ENCODE measurements around the gene RGPD6. TPM values are rescaled to one million over a fixed set of nuclear protein-coding genes. Genes with fewer than 3 reads are reported as not detected.
A peak's percentile ranks its signal among the peaks of the same experiment; 100 is the strongest.
"Not testable (repeated sequence)": the region's sequence is repeated elsewhere in the genome, so short reads cannot be mapped to it uniquely, and the experiment has no call there.

Gene RGPD6
- total RNA-seq, 1 experiment from 2014 or later, result 28.0 TPM

GRCh38 chr2:110605057-110605456 lies 28.0 kb upstream of the RGPD6 start:
- ATAC-seq; BruUV-seq (replicated peaks); DNase-seq; CTCF ChIA-PET; H3K27me3 ChIP-seq (ENCODE audit: low read length); H3K36me3 ChIP-seq (ENCODE audit: low read depth, low read length); H3K9ac ChIP-seq (ENCODE audit: low read length); H3K4me1 ChIP-seq (ENCODE audit: insufficient read depth, low read length); intact Hi-C loops (cut with micrococcal nuclease); POLR2A ChIA-PET (ENCODE audit: unreplicated experiment); H3K79me2 ChIP-seq (ENCODE audit: low read length); H3K9me3 ChIP-seq (ENCODE audit: low read length); H3K9me2 ChIP-seq (replicated peaks; ENCODE audit: low read length); H3K4me2 ChIP-seq (ENCODE audit: low read length); H3F3A ChIP-seq (ENCODE audit: low read length, unreplicated experiment); H3K4me3 ChIP-seq (ENCODE audit: low read length); H4K20me1 ChIP-seq (ENCODE audit: low read length); H2AFZ ChIP-seq (ENCODE audit: low read length); H3K27ac ChIP-seq (ENCODE audit: low read length): not testable (repeated sequence)

- H3K4me1 ChIP-seq (ENCODE audit: insufficient read depth, low read length); H3K4me3 ChIP-seq (ENCODE audit: low read length); H2AFZ ChIP-seq (ENCODE audit: low read length); BruUV-seq (replicated peaks); H3K4me2 ChIP-seq (ENCODE audit: low read length); DNase-seq; H3K9me2 ChIP-seq (replicated peaks; ENCODE audit: low read length); intact Hi-C loops (cut with micrococcal nuclease); H3K9me3 ChIP-seq (ENCODE audit: low read length); H3F3A ChIP-seq (ENCODE audit: low read length, unreplicated experiment); H3K79me2 ChIP-seq (ENCODE audit: low read length); CTCF ChIA-PET; H3K27ac ChIP-seq (ENCODE audit: low read length); H3K36me3 ChIP-seq (ENCODE audit: low read depth, low read length); ATAC-seq; H4K20me1 ChIP-seq (ENCODE audit: low read length); H3K27me3 ChIP-seq (ENCODE audit: low read length); H3K9ac ChIP-seq (ENCODE audit: low read length); POLR2A ChIA-PET (ENCODE audit: unreplicated experiment): not testable (repeated sequence)
Measured at GRCh38 chr2:110603917-110604591, 27.0 kb upstream of the RGPD6 start.

- intact Hi-C loops (cut with micrococcal nuclease); H2AFZ ChIP-seq (ENCODE audit: low read length); H3K36me3 ChIP-seq (ENCODE audit: low read depth, low read length); H3K4me2 ChIP-seq (ENCODE audit: low read length); CTCF ChIA-PET; H3K9ac ChIP-seq (ENCODE audit: low read length); H3K9me3 ChIP-seq (ENCODE audit: low read length); H3K4me3 ChIP-seq (ENCODE audit: low read length); POLR2A ChIA-PET (ENCODE audit: unreplicated experiment); H4K20me1 ChIP-seq (ENCODE audit: low read length); H3K9me2 ChIP-seq (replicated peaks; ENCODE audit: low read length); BruUV-seq (replicated peaks); H3K27ac ChIP-seq (ENCODE audit: low read length); H3K4me1 ChIP-seq (ENCODE audit: insufficient read depth, low read length); H3K27me3 ChIP-seq (ENCODE audit: low read length); H3K79me2 ChIP-seq (ENCODE audit: low read length); DNase-seq; H3F3A ChIP-seq (ENCODE audit: low read length, unreplicated experiment): not testable (repeated sequence)
- peak; percentile 29; the same call in 1 of the 2 replicates for ATAC-seq
Measured at GRCh38 chr2:110602139-110602538, 25.1 kb upstream of the RGPD6 start.

- H3K4me3 ChIP-seq (ENCODE audit: low read length); H3K4me2 ChIP-seq (ENCODE audit: low read length); H3K79me2 ChIP-seq (ENCODE audit: low read length); DNase-seq; H3K9me3 ChIP-seq (ENCODE audit: low read length); H3K9ac ChIP-seq (ENCODE audit: low read length); H3K27ac ChIP-seq (ENCODE audit: low read length); BruUV-seq (replicated peaks); CTCF ChIA-PET; POLR2A ChIA-PET (ENCODE audit: unreplicated experiment); H3K27me3 ChIP-seq (ENCODE audit: low read length); H2AFZ ChIP-seq (ENCODE audit: low read length); intact Hi-C loops (cut with micrococcal nuclease); H3K36me3 ChIP-seq (ENCODE audit: low read depth, low read length); H3K4me1 ChIP-seq (ENCODE audit: insufficient read depth, low read length); H3K9me2 ChIP-seq (replicated peaks; ENCODE audit: low read length); H3F3A ChIP-seq (ENCODE audit: low read length, unreplicated experiment); H4K20me1 ChIP-seq (ENCODE audit: low read length); ATAC-seq: not testable (repeated sequence)
Measured at GRCh38 chr2:110591973-110592372, 15.0 kb upstream of the RGPD6 start.

DNA sequence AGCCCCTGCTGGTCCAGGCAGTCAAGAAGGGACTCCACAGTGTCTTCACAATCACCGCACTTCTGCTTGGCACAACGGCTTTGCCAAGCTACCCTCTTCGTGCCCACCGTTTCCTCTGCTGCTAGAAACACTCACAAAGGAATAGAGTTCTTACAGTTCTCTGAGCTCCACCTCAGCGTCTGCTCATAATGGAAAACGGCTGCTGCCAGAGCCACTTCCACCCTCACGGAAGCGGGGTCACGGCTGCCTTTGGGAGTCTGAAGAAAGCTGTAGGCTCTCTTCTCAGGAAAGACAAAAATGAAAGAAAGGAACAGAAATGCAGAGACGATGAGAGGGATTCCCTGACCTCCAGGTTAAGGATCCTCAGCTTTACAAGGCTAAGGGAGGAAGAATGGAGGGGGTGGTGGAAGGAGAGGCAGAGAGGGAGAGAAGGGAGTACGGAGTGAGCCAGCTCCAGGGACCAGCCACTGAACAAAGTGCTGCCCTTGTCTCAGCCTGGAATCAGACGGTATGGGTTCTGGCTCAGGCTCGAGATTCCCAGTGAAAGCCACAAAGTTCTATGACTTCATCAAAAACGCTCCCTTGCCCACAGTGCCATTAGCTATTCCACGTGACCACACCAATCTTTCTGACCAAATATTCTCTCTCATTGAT lies 12.8 kb upstream of the RGPD6 start:
- H4K20me1 ChIP-seq (ENCODE audit: low read length); H3F3A ChIP-seq (ENCODE audit: low read length, unreplicated experiment); H3K4me3 ChIP-seq (ENCODE audit: low read length); H3K9ac ChIP-seq (ENCODE audit: low read length); BruUV-seq (replicated peaks); CTCF ChIA-PET; H3K4me2 ChIP-seq (ENCODE audit: low read length); H3K27ac ChIP-seq (ENCODE audit: low read length); intact Hi-C loops (cut with micrococcal nuclease); H3K79me2 ChIP-seq (ENCODE audit: low read length); POLR2A ChIA-PET (ENCODE audit: unreplicated experiment); H2AFZ ChIP-seq (ENCODE audit: low read length); H3K9me2 ChIP-seq (replicated peaks; ENCODE audit: low read length); DNase-seq; H3K9me3 ChIP-seq (ENCODE audit: low read length); ATAC-seq; H3K27me3 ChIP-seq (ENCODE audit: low read length); H3K36me3 ChIP-seq (ENCODE audit: low read depth, low read length); H3K4me1 ChIP-seq (ENCODE audit: insufficient read depth, low read length): not testable (repeated sequence)

DNA sequence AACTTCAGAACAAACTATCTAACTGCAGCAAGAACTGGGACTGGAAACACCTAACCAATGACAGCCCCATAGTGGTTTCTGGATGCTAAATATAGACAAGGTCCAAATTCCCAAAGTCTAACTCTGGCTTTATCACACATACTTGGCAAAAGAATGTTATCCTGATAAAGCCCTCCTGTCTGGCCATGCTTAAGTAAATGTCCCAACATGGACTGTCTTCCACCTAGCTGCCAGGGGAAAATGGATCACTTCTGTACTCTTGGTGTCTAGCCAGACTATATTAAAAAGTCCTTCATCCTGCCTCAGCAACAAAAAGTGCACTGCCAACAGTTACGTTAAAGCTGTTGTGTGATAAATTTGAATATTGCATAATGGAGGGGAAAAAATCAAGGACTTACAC lies 11.5 kb upstream of the RGPD6 start:
- H3K9me3 ChIP-seq (ENCODE audit: low read length); ATAC-seq; H2AFZ ChIP-seq (ENCODE audit: low read length); H3K4me2 ChIP-seq (ENCODE audit: low read length); intact Hi-C loops (cut with micrococcal nuclease); H3K9me2 ChIP-seq (replicated peaks; ENCODE audit: low read length); H3K27me3 ChIP-seq (ENCODE audit: low read length); H3K27ac ChIP-seq (ENCODE audit: low read length); BruUV-seq (replicated peaks); H3K36me3 ChIP-seq (ENCODE audit: low read depth, low read length); H4K20me1 ChIP-seq (ENCODE audit: low read length); CTCF ChIA-PET; POLR2A ChIA-PET (ENCODE audit: unreplicated experiment); DNase-seq; H3K9ac ChIP-seq (ENCODE audit: low read length); H3F3A ChIP-seq (ENCODE audit: low read length, unreplicated experiment); H3K79me2 ChIP-seq (ENCODE audit: low read length); H3K4me1 ChIP-seq (ENCODE audit: insufficient read depth, low read length); H3K4me3 ChIP-seq (ENCODE audit: low read length): not testable (repeated sequence)
